Heart left ventricle (tissue), 13 donors: ENCODE data around the gene KCNMA1.

Source experiments
- POLR2A ChIP-seq, 2 donors: fragments of 450-650 bp; IDR thresholded peaks; one replicate each; pipeline ENCODE4 v1.6.1; 2017; ENCODE audit warnings: antibody characterized with exemption in 2 of 2, mild to moderate bottlenecking in 2 of 2, moderate library complexity in 2 of 2
- TF ChIP-seq, protein P1 (sequence below), 12 donors: fragments of 200-600 bp; sonication (generic) in 4 of 12; IDR thresholded peaks; one replicate each; pipeline versions ENCODE4 v1.5.0 to v1.8.0; 2018 to 2022; ENCODE audit warnings: antibody characterized with exemption in 12 of 12, mild to moderate bottlenecking in 5 of 12
- donor health status: ischemic (EF 13 %, LVEDD 7.1; RV severe dilation, severe dysfunction).
- donor health status: DM: no; HTN: yes; CAD: no.
- donor health status: DM: no; HTN: no; CAD: no.
- donor health status: ischemic (EF 25% LVEDD 6.9; RV normal size, moderate dysfunction).
- donor health status: ischemic (EF 25% LVEDD 5.7; RV mildly dilated, moderate dysfunction).
- donor health status: ischemic (EF 35%, LVEDD 5.7; RV mildly dilated, moderate dysfunction).
- donor health status: nonischemic (EF 11% LVEDD 7.7; RV severe dilation, severe dysfunction).
- donor health status: DM: yes; HTN: yes; CAD: no.
- donor health status: PGD.
- donor health status: ischemic (EF 29% LVEDD 5.4; RV normal size, mild dysfunction).
- donor health status: nonischemic (EF 23%, LVEDD 6.1; RV moderate dilation, normal function).

DNA sequence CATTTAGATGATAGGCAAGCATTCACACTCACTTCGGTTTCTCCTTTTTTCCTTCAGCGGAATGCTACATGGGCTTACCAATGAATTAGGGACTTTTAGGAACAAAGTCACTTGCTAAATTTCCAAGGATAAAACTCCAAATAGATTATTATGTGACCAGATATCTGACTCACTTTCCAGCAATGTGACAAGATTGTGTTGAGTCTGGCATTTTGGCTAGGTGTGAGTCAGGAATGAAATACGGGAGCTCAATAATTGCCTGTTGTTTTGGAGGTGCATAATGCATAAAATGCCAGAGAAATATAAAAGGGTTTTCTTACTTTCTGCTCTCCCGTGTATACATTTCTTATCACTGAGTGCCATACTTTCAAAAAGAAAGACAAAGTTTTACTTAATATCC is 721.1 kb downstream of the KCNMA1 start:
- TF ChIP-seq POLR2A (IDR thresholded peaks at IDR 0.05): no peak
- TF ChIP-seq, protein P1, sequence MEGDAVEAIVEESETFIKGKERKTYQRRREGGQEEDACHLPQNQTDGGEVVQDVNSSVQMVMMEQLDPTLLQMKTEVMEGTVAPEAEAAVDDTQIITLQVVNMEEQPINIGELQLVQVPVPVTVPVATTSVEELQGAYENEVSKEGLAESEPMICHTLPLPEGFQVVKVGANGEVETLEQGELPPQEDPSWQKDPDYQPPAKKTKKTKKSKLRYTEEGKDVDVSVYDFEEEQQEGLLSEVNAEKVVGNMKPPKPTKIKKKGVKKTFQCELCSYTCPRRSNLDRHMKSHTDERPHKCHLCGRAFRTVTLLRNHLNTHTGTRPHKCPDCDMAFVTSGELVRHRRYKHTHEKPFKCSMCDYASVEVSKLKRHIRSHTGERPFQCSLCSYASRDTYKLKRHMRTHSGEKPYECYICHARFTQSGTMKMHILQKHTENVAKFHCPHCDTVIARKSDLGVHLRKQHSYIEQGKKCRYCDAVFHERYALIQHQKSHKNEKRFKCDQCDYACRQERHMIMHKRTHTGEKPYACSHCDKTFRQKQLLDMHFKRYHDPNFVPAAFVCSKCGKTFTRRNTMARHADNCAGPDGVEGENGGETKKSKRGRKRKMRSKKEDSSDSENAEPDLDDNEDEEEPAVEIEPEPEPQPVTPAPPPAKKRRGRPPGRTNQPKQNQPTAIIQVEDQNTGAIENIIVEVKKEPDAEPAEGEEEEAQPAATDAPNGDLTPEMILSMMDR (IDR thresholded peaks at IDR 0.05): no peak
